PC-9 (cell line): ENCODE results near the gene RASIP1. TPM values are rescaled to one million over a fixed set of nuclear protein-coding genes. Genes with fewer than 3 reads are reported as not detected.

Source experiments
- BruUV-seq: library from RNA; stranded (reverse); fragments of 400-500 nt; replicated peaks from 2 replicates; lab custom pipeline; 2021; lab: Mats Ljungman, UMichigan
- CTCF ChIA-PET: fragments of 300-600 bp; sonication (Branson Sonifier 250); formaldehyde crosslinking; loops from one replicate; lab custom pipeline; 2022; ENCODE audit warnings: antibody characterized with exemption; lab: Charles Lee
- POLR2A ChIA-PET: fragments of 300-600 bp; sonication (Branson Sonifier 250); formaldehyde crosslinking; loops from one replicate; lab custom pipeline; 2022; ENCODE audit warnings: antibody characterized with exemption; ENCODE audit not compliant: unreplicated experiment; lab: Charles Lee
- DNase-seq, 2 experiments: peaks; one replicate each; pipeline versions ENCODE4 v3.0.0 to v3.0.0-alpha.2; 2015 to 2022; ENCODE audit warnings: mixed read lengths in 1 of 2
- H2AFZ ChIP-seq: fragments of 200-600 bp; sonication (generic); 2 replicates; pipeline ENCODE4 v1.8.1; 2017; ENCODE audit warnings: antibody characterized with exemption
- H3F3A ChIP-seq: fragments of 200-600 bp; sonication (generic); 2 replicates; pipeline ENCODE4 v1.8.1; 2017; ENCODE audit warnings: antibody characterized with exemption, mild to moderate bottlenecking, low read depth; ENCODE audit not compliant: insufficient read depth
- H3K27ac ChIP-seq: fragments of 200-600 bp; sonication (generic); 2 replicates; pipeline ENCODE4 v1.6.1; 2016; ENCODE audit warnings: mixed run types
- H3K27me3 ChIP-seq: fragments of 200-600 bp; sonication (generic); 2 replicates; pipeline ENCODE4 v1.6.1; 2016; ENCODE audit warnings: low read depth, mixed run types; ENCODE audit not compliant: insufficient read depth
- H3K36me3 ChIP-seq: fragments of 200-600 bp; sonication (generic); 2 replicates; pipeline ENCODE4 v1.6.1; 2016; ENCODE audit warnings: low read depth, mixed run types
- H3K4me1 ChIP-seq: fragments of 200-600 bp; sonication (generic); replicated peaks from 2 replicates; pipeline ENCODE4 v1.6.1; 2016; ENCODE audit warnings: mixed run types; ENCODE audit not compliant: insufficient read depth
- H3K4me2 ChIP-seq: fragments of 200-600 bp; sonication (generic); 2 replicates; pipeline ENCODE4 v1.6.1; 2017; ENCODE audit warnings: mixed run types
- H3K4me3 ChIP-seq: fragments of 200-600 bp; sonication (generic); 2 replicates; pipeline ENCODE4 v1.6.1; 2016; ENCODE audit warnings: mixed run types
- H3K79me2 ChIP-seq: fragments of 200-600 bp; sonication (generic); 2 replicates; pipeline ENCODE4 v1.6.1; 2017; ENCODE audit warnings: low read depth, mixed run types
- H3K9me2 ChIP-seq: fragments of 200-600 bp; sonication (generic); 2 replicates; pipeline ENCODE4 v1.8.1; 2017; ENCODE audit warnings: mild to moderate bottlenecking; ENCODE audit not compliant: insufficient read depth
- H3K9me3 ChIP-seq: fragments of 200-600 bp; sonication (generic); 2 replicates; pipeline ENCODE4 v1.8.1; 2016; ENCODE audit warnings: low read depth; ENCODE audit not compliant: insufficient read depth
- H4K20me1 ChIP-seq: fragments of 200-600 bp; sonication (generic); 2 replicates; pipeline ENCODE4 v1.8.1; 2017; ENCODE audit not compliant: insufficient read depth
- EZH2 ChIP-seq: fragments of 200-600 bp; sonication (generic); IDR thresholded peaks from 2 replicates; pipeline ENCODE4 v1.8.0; 2017; ENCODE audit warnings: antibody characterized with exemption, low read depth
- intact Hi-C: fragments of 100-400 bp; cut with micrococcal nuclease; formaldehyde crosslinking; loops from one replicate; pipeline ENCODE4 v1.10.0; 2022; ENCODE audit not compliant: unreplicated experiment
- total RNA-seq: library from RNA; stranded (reverse); gene quantifications from 2 replicates; pipeline ENCODE4 v1.2.3, GENCODE V29; 2021
- TF ChIP-seq, protein P1 (sequence below): fragments of 200-600 bp; sonication (generic); conservative IDR thresholded peaks from 2 replicates; pipeline ENCODE4 v1.6.1; 2017; ENCODE audit warnings: mixed run types, antibody characterized with exemption, mild to moderate bottlenecking, moderate library complexity

RASIP1 gene
- total RNA-seq, 1 experiment from 2014 or later, result 1.4 TPM

- H3F3A ChIP-seq, result no peaks in the 10 kb centered on the region
- H3K9me2 ChIP-seq, result no peaks in the 10 kb centered on the region
- no peaks in the 10 kb centered on the region for H3K36me3 ChIP-seq
- ChIA-PET POLR2A (no interaction called here), CTCF (no interaction called here)
- H3K4me3 ChIP-seq, result no peak overlapping the region
- no peak for DNase-seq
- no peak overlapping the region for H2AFZ ChIP-seq
- H3K9me3 ChIP-seq, result no peaks in the 10 kb centered on the region
- no peak overlapping the region for H3K27ac ChIP-seq
- TF ChIP-seq, protein P1, sequence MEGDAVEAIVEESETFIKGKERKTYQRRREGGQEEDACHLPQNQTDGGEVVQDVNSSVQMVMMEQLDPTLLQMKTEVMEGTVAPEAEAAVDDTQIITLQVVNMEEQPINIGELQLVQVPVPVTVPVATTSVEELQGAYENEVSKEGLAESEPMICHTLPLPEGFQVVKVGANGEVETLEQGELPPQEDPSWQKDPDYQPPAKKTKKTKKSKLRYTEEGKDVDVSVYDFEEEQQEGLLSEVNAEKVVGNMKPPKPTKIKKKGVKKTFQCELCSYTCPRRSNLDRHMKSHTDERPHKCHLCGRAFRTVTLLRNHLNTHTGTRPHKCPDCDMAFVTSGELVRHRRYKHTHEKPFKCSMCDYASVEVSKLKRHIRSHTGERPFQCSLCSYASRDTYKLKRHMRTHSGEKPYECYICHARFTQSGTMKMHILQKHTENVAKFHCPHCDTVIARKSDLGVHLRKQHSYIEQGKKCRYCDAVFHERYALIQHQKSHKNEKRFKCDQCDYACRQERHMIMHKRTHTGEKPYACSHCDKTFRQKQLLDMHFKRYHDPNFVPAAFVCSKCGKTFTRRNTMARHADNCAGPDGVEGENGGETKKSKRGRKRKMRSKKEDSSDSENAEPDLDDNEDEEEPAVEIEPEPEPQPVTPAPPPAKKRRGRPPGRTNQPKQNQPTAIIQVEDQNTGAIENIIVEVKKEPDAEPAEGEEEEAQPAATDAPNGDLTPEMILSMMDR, result no peak
- no peak for TF ChIP-seq EZH2
- no peak overlapping the region for H3K4me2 ChIP-seq
- intact Hi-C loops, result no loop called here
- no peaks in the 10 kb centered on the region for H4K20me1 ChIP-seq
- H3K27me3 ChIP-seq, result no peaks in the 10 kb centered on the region
- peaks cover 19% of the 10 kb centered on the region; the same call in 1 of the 2 replicates for H3K79me2 ChIP-seq
- BruUV-seq, result no TSS peak
- peaks cover 19% of the 10 kb centered on the region for H3K4me1 ChIP-seq
Measured at GRCh38 chr19:48716562-48717291, 23.7 kb downstream of the RASIP1 start.

DNA sequence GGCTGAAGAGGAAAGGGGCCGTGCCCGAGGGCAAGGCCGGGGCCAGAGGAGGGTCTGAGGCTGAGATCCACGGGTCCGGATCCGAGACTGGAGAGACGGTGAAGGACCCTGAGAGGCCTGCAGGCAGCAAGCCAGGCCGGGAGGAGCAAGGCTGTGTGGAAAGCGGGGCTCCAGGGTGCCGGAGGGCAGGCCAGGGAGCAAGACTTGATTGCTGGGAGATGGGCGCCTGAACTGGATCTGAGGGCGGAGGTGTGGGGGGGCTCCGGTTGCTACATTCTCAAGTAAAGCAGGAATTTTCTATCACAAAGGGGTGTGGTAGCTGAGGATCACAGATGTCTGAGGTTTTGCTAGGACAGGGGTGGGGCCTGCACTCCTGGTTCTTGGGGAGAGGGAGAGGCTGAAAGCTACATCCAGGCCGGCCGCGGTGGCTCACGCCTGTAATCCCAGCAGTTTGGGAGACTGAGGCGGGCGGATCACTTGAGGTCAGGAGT lies 24.7 kb downstream of the RASIP1 start:
- Histone ChIP-seq H4K20me1 (no peaks in the 10 kb centered on the region), H3K9me3 (no peaks in the 10 kb centered on the region), H3K4me3 (no peak overlapping the region), H3K27me3 (no peaks in the 10 kb centered on the region), H2AFZ (no peak overlapping the region), H3K36me3 (no peaks in the 10 kb centered on the region), H3K27ac (no peak overlapping the region), H3K9me2 (no peaks in the 10 kb centered on the region), H3K79me2 (peaks cover 19% of the 10 kb centered on the region; the same call in 1 of the 2 replicates), H3K4me2 (peak overlapping the region; percentile 92; the same call in 1 of the 2 replicates), H3F3A (no peaks in the 10 kb centered on the region), H3K4me1 (peaks cover 19% of the 10 kb centered on the region)
- no peak for TF ChIP-seq EZH2
- TF ChIP-seq, protein P1, result no peak
- no peak for DNase-seq
- no TSS peak for BruUV-seq
- CTCF ChIA-PET, result interaction anchor here (0.6 kb wide), 1 partner anchor 11 kb away, joined by 15 read pairs; no protein-coding TSS in a partner anchor
- POLR2A ChIA-PET, result interaction anchor here (0.5 to 0.6 kb wide), 2 partner anchors 9 to 43 kb away, joined by 3 read pairs; no protein-coding TSS in a partner anchor
- intact Hi-C loops, result loop anchor here (2.0 kb wide), 3 partner anchors 19 to 69 kb away; partner anchors contain the start of gene CA11

- H4K20me1 ChIP-seq, result no peaks in the 10 kb centered on the region
- intact Hi-C loops, result loop anchor here (1.0 to 2.0 kb wide), 4 partner anchors 18 to 68 kb away; partner anchors contain the start of gene CA11
- no peak for DNase-seq
- no peaks in the 10 kb centered on the region for H3K36me3 ChIP-seq
- peaks cover 19% of the 10 kb centered on the region; the same call in 1 of the 2 replicates for H3K79me2 ChIP-seq
- no peaks in the 10 kb centered on the region for H3K9me3 ChIP-seq
- peak overlapping the region; percentile 51 for H3K27ac ChIP-seq
- TSS peak; percentile 34 for BruUV-seq
- H2AFZ ChIP-seq, result peak overlapping the region; percentile 85
- ChIA-PET CTCF (interaction anchor here (0.6 to 1.0 kb wide), 3 partner anchors 11 to 24 kb away, joined by 4 to 15 read pairs (median 5); no protein-coding TSS in a partner anchor), POLR2A (interaction anchor here (0.5 to 0.7 kb wide), 6 partner anchors 10 to 532 kb away, joined by 3 to 8 read pairs (median 3); no protein-coding TSS in a partner anchor)
- no peak for TF ChIP-seq EZH2
- TF ChIP-seq, protein P1, result no peak
- peak overlapping the region; percentile 66 for H3K4me3 ChIP-seq
- no peaks in the 10 kb centered on the region for H3K27me3 ChIP-seq
- H3K4me1 ChIP-seq, result peaks cover 19% of the 10 kb centered on the region
- H3K4me2 ChIP-seq, result peak overlapping the region; percentile 92
- H3K9me2 ChIP-seq, result no peaks in the 10 kb centered on the region
- H3F3A ChIP-seq, result no peaks in the 10 kb centered on the region
Measured at GRCh38 chr19:48714759-48715675, 25.4 kb downstream of the RASIP1 start.
